ENCODE data around the gene DHRS7B. TPM values are rescaled to one million over a fixed set of nuclear protein-coding genes. Genes with fewer than 3 reads are reported as not detected.

Gene DHRS7B
- total and polyA plus RNA-seq, 2 of the 13 experiments (the other 11 are each of a cell fraction or from before 2014, with no cell fraction given): 20.0 to 35.8 TPM

DNA sequence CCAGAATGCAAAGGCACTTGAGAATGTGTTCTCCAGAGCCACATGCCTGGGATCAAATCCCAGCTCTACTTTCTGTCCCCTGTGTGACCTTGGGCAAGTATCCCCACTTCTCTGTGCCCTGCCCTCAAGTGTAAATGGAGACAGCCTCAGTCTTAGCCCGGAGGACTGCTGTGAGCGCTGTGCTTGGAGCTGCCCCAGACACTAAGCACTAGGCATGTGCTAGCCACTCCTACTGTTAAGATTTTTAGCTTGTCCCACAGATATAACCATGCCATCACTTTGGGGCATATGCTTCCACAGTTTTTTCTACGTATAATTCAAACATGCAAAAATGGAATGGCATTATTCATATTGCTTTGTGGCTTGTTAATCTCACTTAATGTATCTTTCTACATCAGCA lies 57.8 kb downstream of the DHRS7B start:
- WGBS (ENCODE audit: low lambda C conversion rate): 98% methylated on average over 3 of the region's 3 CpGs
- CTCF ChIA-PET (ENCODE audit: low intra/inter-chr PET ratio, low total read pairs): no interaction called here
- intact Hi-C loops (cut with micrococcal nuclease; ENCODE audit: unreplicated experiment): no loop called here
- no peaks in the 10 kb centered on the region for H4K20me1 ChIP-seq (ENCODE audit: insufficient read depth, low read length)
- H2AFZ ChIP-seq (ENCODE audit: low read length): no peak overlapping the region
- no peak for FAIRE-seq
- no peak for DNase-seq (ENCODE audit: low spot score)
- BruUV-seq (replicated peaks): no TSS peak
- no peaks in the 10 kb centered on the region for H3K79me2 ChIP-seq (ENCODE audit: insufficient read depth, low read length)
- ATAC-seq: no peak
- peaks cover 9% of the 10 kb centered on the region for H3K4me1 ChIP-seq (ENCODE audit: insufficient read depth, low read length)
- H3K27me3 ChIP-seq (ENCODE audit: control insufficient read depth in 1 of 2, insufficient read depth in 2 of 2, low read length in 2 of 2): no peaks in the 10 kb centered on the region
- H3K4me3 ChIP-seq (replicated peaks in 1 of 3; ENCODE audit: insufficient read depth in 1 of 3, low read depth in 2 of 3, low read length in 3 of 3): no peak overlapping the region
- no peak overlapping the region for H3K4me2 ChIP-seq (ENCODE audit: low read depth, low read length)
- in situ Hi-C loops (cut with HindIII; ENCODE audit: extremely low pct_ligation_motif_present, low pct_unique_long_range_greater_than_20kb): no loop called here
- no peaks in the 10 kb centered on the region for H3K9me3 ChIP-seq (ENCODE audit: low read length)
- TF ChIP-seq ELF1 (CRISPR knock-in tag; IDR thresholded peaks at IDR 0.05) (no peak), GATAD2A (CRISPR knock-in tag; IDR thresholded peaks at IDR 0.05) (no peak), KDM4B (CRISPR knock-in tag; IDR thresholded peaks at IDR 0.05) (no peak), FOXA1 (IDR thresholded peaks at IDR 0.05) (no peak), FOXA1 (CRISPR knock-in tag; IDR thresholded peaks at IDR 0.05) (no peak), ZNF24 (IDR thresholded peaks at IDR 0.05) (no peak), ZIK1 (CRISPR knock-in tag; IDR thresholded peaks at IDR 0.05; ENCODE audit: borderline replicate concordance, low read depth) (no peak), ZNF75D (CRISPR knock-in tag; IDR thresholded peaks at IDR 0.05; ENCODE audit: borderline replicate concordance) (no peak)
- TF ChIP-seq, protein P1, sequence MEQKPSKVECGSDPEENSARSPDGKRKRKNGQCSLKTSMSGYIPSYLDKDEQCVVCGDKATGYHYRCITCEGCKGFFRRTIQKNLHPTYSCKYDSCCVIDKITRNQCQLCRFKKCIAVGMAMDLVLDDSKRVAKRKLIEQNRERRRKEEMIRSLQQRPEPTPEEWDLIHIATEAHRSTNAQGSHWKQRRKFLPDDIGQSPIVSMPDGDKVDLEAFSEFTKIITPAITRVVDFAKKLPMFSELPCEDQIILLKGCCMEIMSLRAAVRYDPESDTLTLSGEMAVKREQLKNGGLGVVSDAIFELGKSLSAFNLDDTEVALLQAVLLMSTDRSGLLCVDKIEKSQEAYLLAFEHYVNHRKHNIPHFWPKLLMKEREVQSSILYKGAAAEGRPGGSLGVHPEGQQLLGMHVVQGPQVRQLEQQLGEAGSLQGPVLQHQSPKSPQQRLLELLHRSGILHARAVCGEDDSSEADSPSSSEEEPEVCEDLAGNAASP (CRISPR knock-in tag; IDR thresholded peaks at IDR 0.05; ENCODE audit: borderline replicate concordance): no peak
- TF ChIP-seq, protein P2, sequence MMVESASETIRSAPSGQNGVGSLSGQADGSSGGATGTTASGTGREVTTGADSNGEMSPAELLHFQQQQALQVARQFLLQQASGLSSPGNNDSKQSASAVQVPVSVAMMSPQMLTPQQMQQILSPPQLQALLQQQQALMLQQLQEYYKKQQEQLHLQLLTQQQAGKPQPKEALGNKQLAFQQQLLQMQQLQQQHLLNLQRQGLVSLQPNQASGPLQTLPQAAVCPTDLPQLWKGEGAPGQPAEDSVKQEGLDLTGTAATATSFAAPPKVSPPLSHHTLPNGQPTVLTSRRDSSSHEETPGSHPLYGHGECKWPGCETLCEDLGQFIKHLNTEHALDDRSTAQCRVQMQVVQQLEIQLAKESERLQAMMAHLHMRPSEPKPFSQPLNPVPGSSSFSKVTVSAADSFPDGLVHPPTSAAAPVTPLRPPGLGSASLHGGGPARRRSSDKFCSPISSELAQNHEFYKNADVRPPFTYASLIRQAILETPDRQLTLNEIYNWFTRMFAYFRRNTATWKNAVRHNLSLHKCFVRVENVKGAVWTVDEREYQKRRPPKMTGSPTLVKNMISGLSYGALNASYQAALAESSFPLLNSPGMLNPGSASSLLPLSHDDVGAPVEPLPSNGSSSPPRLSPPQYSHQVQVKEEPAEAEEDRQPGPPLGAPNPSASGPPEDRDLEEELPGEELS (CRISPR knock-in tag; IDR thresholded peaks at IDR 0.05): no peak
- H3K27ac ChIP-seq (ENCODE audit: extremely low read length, insufficient read depth, low read length): no peak overlapping the region
- POLR2A ChIA-PET: no interaction called here
- no peak overlapping the region for H3K9ac ChIP-seq (ENCODE audit: insufficient read depth, low read depth, low read length)
- peaks cover 6 to 41% of the 10 kb centered on the region in 2 experiments; a peak in 4 of 5 replicates for H3K36me3 ChIP-seq (replicated peaks in 1 of 2; ENCODE audit: control insufficient read depth in 1 of 2, insufficient read depth in 2 of 2, low read length in 2 of 2)
